Activated effector memory CD4-positive, alpha-beta T cell treated with Interleukin-2 at 50 U/mL for 16 hours (primary cell): ENCODE measurements around the gene SNX17.
"Not testable (repeated sequence)": the region's sequence is repeated elsewhere in the genome, so short reads cannot be mapped to it uniquely, and the experiment has no call there.

Experiments
- DNase-seq: peaks from one replicate; pipeline ENCODE4 v3.0.0-alpha.2; 2020

Gene SNX17

DNA sequence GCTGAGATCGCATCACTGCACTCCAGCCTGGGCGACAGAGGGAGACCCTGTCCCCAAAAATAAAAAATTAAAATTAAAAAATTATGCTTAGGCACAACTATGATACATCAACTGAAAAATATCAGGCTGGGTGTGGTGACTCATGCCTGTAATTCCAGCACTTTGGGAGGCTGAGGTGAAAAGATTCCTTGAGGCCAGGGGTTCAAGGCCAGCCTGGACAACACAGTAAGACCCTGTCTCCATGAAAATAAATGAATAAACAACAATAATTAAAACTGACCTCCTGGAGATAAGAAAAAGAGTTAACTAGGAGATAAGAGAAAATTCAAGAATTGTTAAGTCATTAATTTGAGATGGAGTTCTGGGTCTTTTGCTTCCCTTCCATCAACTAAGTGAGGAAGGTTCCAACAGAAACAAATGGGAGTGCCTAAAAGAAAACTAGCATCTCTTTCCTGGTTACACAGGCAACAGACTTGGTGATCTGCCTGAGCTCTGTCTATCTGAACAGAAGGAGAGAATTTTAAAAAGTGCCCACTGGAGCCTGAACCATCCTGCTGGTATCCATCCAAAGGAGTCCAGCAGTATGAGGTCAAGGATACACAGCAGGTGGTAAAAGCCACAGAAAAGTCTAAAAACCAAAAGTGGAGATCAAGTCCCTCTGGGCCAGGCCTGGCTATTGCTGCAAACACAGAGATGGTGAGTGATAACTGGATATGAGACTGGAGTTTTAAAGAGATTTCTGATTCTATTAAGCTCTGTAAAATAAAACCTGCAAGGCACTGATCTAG lies 30.1 kb downstream of the SNX17 start:
- no peak for DNase-seq

GRCh38 chr2:27407798-27408491 lies 37.5 kb downstream of the SNX17 start:
- no peak for DNase-seq

DNA sequence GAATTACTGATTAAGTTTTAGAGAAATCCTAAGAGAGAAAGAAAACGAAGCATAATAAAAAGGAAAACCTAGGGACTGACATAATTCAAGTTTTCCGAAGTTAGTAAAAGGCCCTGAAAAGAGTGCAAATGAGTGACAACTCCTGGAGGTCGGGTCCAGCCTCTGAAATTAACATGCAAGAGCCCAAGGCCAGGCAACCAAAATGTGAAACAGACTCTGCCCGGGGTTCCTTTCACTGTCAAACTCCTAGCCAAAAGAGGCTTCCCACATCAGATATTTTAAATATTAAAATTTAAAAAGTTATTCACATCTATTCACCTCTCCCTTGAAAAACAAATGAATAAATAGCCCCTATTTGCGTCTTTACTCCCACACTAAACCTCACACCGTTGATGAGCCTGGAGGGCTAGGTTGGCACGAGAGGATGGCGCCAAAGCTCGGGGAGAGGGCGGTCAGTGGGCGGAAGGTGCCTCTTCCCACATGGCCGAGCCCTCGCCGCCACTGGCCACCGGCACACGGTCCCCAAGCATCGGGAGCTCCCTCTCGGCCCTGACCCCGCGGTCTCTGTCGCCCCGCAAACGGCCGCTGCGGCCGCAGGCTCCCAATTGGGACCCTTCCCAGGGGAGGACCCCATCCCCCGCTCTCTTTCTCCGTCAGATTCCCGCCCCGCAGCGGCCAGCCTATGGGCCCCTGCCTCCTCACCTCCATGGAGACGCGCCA lies 38.3 kb downstream of the SNX17 start:
- no peak for DNase-seq

- DNase-seq, result peak; percentile 96
Measured at GRCh38 chr2:27409321-27410073, 39.1 kb downstream of the SNX17 start, which contains the start of gene PPM1G. Gene PPM1G, minus strand, starts transcription at chr2:27409591. Its CDS starts 169 bp downstream, at chr2:27409422.

GRCh38 chr2:27412419-27413152 lies 42.2 kb downstream of the SNX17 start:
- DNase-seq, result no peak

DNA sequence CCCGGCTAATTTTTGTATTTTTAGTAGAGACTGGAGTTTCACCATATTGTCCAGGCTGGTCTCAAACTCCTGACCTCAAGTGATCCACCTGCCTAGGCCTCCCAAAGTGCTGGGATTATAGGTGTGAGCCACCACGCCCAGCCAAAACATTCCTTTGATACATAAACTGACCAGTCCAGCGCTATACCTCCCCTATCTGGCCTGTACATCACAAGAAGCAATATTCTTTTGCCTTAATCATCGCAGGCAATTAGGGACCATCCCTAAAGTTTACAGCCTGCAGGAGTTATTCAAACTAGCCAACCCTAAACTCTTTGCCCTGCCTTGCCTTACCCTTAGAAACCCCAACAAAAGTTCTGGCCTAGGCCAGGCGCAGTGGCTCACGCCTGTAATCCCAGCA lies 45.7 kb downstream of the SNX17 start:
- no peak for DNase-seq

- no peak for DNase-seq
Measured at GRCh38 chr2:27420996-27421395, 50.6 kb downstream of the SNX17 start.

DNA sequence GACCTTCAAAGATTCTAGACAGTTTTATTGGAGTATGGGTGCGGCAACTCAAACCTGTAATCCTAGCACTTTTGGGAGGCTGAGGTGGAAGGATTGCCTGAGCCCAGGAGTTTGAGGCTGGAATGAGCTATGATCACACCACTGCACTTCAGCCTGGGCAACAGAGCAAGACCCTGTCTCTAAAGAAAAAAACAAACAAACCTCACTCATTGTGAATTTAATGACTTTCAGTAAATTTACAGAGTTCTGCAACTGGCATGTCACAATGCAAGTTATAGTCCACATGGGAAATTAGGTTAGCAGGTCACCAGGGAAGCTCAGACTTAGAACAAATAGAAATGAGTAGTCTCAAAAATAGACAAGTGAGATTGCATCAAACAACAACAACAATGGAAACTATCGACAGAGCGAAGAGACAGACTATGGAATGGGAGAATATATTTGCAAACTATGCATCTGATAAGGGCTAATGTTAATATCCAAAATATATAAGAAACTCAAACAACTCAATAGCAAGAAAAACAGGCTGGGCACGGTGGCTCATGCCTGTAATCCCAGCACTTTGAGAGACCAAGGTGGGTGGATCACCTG lies 51.3 kb downstream of the SNX17 start:
- no peak for DNase-seq

DNA sequence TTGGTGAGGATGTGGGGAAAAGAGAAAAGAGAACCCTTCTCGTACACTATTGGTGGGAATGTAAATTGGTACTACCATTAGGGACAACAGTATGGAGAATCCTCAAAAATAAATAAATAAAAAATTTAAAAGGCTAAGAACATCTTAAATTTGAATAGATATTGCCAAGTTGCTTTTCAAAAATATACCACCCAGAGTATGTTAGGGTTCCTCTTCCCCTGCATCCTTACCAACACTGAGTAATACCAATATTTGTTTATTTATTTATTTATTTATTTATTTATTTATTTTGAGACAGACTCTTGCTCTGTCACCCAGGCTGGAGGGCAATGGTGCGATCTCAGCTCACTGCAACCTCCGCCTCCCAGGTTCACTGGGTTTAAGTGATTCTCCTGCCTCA lies 52.5 kb downstream of the SNX17 start:
- no peak for DNase-seq

- DNase-seq, result not testable (repeated sequence)
Measured at GRCh38 chr2:27425039-27425438, 54.6 kb downstream of the SNX17 start.
